ENCODE results near the gene TBX1. TPM values are rescaled to one million over a fixed set of nuclear protein-coding genes. Genes with fewer than 3 reads are reported as not detected.

Gene TBX1
- total and polyA plus RNA-seq, 2 experiments from 2014 or later, result 0.12 to 0.71 TPM

GRCh38 chr22:19799322-19800190, 39.0 kb downstream of the TBX1 start:
- no peaks in the 10 kb centered on the region for H3K27me3 ChIP-seq
- H3K4me3 ChIP-seq, result no peak overlapping the region
- H3K27ac ChIP-seq, result no peak overlapping the region
- peak in 1 of 2 donors; percentile 86 for DNase-seq (ENCODE audit: low read depth in 1 of 2, low spot score in 1 of 2)
- TF ChIP-seq CTCF (IDR thresholded peaks at IDR 0.05; ENCODE audit: low read depth, low read length), result peak; percentile 30
- H3K36me3 ChIP-seq, result no peaks in the 10 kb centered on the region
- H3K4me1 ChIP-seq (ENCODE audit: low read depth), result no peaks in the 10 kb centered on the region
- no peaks in the 10 kb centered on the region for H3K9me3 ChIP-seq (ENCODE audit: low read depth)

- no peak for TF ChIP-seq CTCF (IDR thresholded peaks at IDR 0.05; ENCODE audit: low read depth, low read length)
- H3K4me1 ChIP-seq (ENCODE audit: low read depth), result no peaks in the 10 kb centered on the region
- no peak overlapping the region for H3K27ac ChIP-seq
- H3K27me3 ChIP-seq, result no peaks in the 10 kb centered on the region
- H3K9me3 ChIP-seq (ENCODE audit: low read depth), result no peaks in the 10 kb centered on the region
- no peaks in the 10 kb centered on the region for H3K36me3 ChIP-seq
- no peak overlapping the region for H3K4me3 ChIP-seq
- DNase-seq (ENCODE audit: low read depth in 1 of 2, low spot score in 1 of 2), result no peak
Measured at GRCh38 chr22:19800306-19800705, 39.7 kb downstream of the TBX1 start.

DNA sequence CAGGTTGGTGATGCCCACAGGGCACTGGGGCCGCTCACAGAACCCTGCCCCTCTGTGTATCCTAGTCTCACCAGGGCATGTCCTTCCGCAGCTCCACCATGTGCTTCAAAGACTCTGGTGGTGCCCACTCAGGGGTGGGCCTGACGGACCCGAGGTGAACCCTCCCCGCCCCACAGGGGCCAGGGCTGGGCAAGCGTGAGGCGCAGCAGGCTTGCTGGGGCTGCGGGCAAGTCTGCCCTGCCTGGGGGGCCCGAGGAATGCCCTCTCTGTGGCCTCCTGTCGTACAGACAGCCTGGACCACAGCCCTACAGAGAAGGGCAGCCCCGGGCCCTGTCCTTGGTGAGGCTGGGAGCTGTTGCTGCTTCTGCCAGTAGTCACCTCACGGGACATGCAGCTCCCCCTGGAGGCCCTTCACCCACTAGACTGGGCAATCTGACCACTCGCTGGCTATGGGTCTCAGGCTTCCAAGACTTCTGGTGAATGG, 40.2 kb downstream of the TBX1 start:
- no peaks in the 10 kb centered on the region for H3K9me3 ChIP-seq (ENCODE audit: low read depth)
- H3K4me1 ChIP-seq (ENCODE audit: low read depth), result no peaks in the 10 kb centered on the region
- no peak overlapping the region for H3K27ac ChIP-seq
- H3K36me3 ChIP-seq, result no peaks in the 10 kb centered on the region
- TF ChIP-seq CTCF (IDR thresholded peaks at IDR 0.05; ENCODE audit: low read depth, low read length), result peak; percentile 43
- peak; percentile 30 to 57 for DNase-seq (ENCODE audit: low read depth in 1 of 2, low spot score in 1 of 2)
- no peaks in the 10 kb centered on the region for H3K27me3 ChIP-seq
- no peak overlapping the region for H3K4me3 ChIP-seq

DNA sequence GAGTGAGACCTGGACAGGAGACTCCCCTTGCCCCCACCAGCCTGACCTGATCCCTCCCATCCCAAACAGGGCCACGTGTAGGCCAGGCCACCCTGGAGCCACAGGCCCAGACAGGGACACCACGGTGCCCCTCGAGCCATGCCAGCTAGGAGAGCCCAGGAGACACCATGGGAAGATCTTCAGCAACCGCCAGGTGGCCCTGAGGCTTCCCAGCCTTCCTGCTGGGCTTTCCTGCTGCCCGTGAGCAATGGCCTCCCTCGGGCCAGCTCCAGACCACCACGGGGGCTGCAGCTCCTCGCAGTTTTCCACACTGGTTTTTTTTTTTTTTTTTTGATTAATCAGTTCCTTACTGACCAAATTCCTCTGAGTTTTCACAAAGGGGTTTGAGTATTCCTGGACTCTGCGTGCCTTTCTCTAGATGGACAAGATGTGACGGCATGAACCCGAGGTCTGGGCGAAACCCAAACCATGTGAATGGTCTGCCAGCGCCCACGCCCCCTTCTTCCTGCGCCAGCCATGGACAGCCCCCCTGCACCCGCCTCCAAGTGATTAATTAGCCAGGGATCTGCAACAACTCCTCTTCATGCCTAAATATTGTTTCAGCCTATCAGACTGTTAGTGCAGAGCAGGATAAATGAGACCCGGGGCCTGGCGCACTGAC, 40.9 kb downstream of the TBX1 start:
- Histone ChIP-seq H3K27me3 (no peaks in the 10 kb centered on the region), H3K4me1 (ENCODE audit: low read depth) (no peaks in the 10 kb centered on the region), H3K4me3 (no peak overlapping the region), H3K27ac (no peak overlapping the region), H3K9me3 (ENCODE audit: low read depth) (no peaks in the 10 kb centered on the region), H3K36me3 (no peaks in the 10 kb centered on the region)
- no peak for DNase-seq (ENCODE audit: low read depth in 1 of 2, low spot score in 1 of 2)
- TF ChIP-seq CTCF (IDR thresholded peaks at IDR 0.05; ENCODE audit: low read depth, low read length), result no peak

GRCh38 chr22:19802001-19802893, 41.7 kb downstream of the TBX1 start:
- no peak overlapping the region for H3K27ac ChIP-seq
- H3K9me3 ChIP-seq (ENCODE audit: low read depth), result no peaks in the 10 kb centered on the region
- no peak overlapping the region for H3K4me3 ChIP-seq
- no peak for DNase-seq (ENCODE audit: low read depth in 1 of 2, low spot score in 1 of 2)
- H3K36me3 ChIP-seq, result no peaks in the 10 kb centered on the region
- H3K27me3 ChIP-seq, result no peaks in the 10 kb centered on the region
- no peaks in the 10 kb centered on the region for H3K4me1 ChIP-seq (ENCODE audit: low read depth)
- TF ChIP-seq CTCF (IDR thresholded peaks at IDR 0.05; ENCODE audit: low read depth, low read length), result no peak

All from cardiac muscle cell (in vitro differentiated cells and primary cell).